ENCODE results near the gene HSP90AB1. TPM values are rescaled to one million over a fixed set of nuclear protein-coding genes. Genes with fewer than 3 reads are reported as not detected.

Gene HSP90AB1
- total RNA-seq, 2 donors from 2014 or later: 405 to 695 TPM

DNA sequence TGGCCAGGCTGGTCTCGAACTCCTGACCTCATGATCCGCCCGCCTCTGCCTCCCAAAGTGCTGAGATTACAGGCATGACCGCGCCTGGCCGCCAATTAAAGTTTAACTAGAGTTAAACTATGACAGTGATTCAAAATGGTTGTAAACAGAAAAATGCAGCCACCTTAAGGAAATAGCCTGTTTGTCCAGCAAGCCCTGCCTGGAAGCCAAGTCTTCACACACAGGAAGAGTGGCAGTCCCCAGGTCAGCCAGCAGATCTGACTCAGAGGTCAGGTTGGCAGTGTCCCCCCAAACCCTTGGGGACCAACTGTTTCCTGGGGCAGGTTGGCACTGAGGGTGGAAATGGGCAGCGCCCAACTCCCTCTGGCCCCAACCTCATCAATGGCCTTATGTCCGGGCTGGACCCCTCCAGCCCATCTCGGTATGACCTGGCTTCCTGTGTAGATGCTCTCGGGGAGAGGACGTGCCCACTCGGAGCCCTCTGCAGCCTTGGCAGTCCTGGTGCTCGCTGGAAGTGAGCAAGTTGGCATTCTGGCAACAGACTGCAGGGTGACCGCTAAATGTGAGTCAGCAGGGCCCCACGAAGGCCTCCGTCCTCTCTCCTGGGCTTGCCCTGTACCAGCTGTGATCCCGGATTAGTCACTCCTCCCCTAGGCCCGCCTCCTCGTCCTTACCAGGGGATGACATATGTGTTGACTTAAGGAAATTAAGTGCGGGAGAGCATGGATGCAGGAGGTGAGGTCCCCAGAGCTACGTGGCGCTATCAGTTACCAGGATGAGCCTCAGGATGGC is 9.7 kb upstream of the HSP90AB1 start:
- H3K4me1 ChIP-seq (ENCODE audit: control insufficient read depth in 1 of 2, low read depth in 2 of 2): peaks cover 27 to 59% of the 10 kb centered on the region in 2 donors
- no peaks in the 10 kb centered on the region for H3K9me3 ChIP-seq
- DNase-seq (ENCODE audit: low spot score): peak; percentile 95
- TF ChIP-seq, protein P1, sequence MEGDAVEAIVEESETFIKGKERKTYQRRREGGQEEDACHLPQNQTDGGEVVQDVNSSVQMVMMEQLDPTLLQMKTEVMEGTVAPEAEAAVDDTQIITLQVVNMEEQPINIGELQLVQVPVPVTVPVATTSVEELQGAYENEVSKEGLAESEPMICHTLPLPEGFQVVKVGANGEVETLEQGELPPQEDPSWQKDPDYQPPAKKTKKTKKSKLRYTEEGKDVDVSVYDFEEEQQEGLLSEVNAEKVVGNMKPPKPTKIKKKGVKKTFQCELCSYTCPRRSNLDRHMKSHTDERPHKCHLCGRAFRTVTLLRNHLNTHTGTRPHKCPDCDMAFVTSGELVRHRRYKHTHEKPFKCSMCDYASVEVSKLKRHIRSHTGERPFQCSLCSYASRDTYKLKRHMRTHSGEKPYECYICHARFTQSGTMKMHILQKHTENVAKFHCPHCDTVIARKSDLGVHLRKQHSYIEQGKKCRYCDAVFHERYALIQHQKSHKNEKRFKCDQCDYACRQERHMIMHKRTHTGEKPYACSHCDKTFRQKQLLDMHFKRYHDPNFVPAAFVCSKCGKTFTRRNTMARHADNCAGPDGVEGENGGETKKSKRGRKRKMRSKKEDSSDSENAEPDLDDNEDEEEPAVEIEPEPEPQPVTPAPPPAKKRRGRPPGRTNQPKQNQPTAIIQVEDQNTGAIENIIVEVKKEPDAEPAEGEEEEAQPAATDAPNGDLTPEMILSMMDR (IDR thresholded peaks at IDR 0.05): no peak
- ATAC-seq (ENCODE audit: insufficient number of reproducible peaks, low FRiP score, low read depth): peak; percentile 90
- peak overlapping the region; percentile 79 for H3K4me3 ChIP-seq
- H3K36me3 ChIP-seq: peaks cover 10% of the 10 kb centered on the region
- H3K27me3 ChIP-seq (replicated peaks; ENCODE audit: insufficient read depth): no peaks in the 10 kb centered on the region
- peak overlapping the region; percentile 96 to 98 for H3K27ac ChIP-seq

DNA sequence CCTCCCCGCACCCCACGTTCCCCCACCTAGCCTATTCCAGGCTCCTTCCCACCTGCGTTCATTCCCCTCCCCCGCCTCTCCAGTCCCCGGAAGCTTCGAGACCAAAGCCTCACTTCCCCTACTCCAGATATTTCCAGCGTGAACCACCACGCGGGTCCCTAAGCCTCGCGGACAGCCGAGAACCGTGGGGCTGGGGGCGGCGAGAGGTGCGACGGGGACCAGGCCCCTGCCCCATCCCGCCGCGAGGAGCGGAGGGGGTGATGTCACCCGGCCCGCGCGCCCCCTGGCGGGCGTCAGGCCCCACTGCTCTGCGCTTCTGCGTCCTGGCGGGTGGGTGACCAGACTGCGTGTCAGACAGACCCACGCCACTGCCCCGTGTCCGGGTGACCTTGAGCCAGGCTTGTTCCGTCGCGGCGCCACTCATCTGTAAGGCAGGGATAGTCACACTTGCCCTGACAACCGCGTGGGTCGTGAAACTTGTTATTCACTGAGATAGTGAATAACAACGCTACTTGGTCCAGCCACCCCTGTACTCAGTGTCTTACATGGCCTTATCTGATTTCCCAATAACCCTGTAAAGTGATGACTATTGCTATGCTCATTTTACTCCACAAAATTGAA is 9.0 kb upstream of the HSP90AB1 start:
- Histone ChIP-seq H3K36me3 (peaks cover 3% of the 10 kb centered on the region), H3K4me1 (ENCODE audit: control insufficient read depth in 1 of 2, low read depth in 2 of 2) (peaks cover 26 to 52% of the 10 kb centered on the region in 2 donors), H3K9me3 (no peaks in the 10 kb centered on the region), H3K27ac (peak overlapping the region; percentile 96 to 98), H3K4me3 (peak overlapping the region; percentile 79), H3K27me3 (replicated peaks; ENCODE audit: insufficient read depth) (no peaks in the 10 kb centered on the region)
- DNase-seq (ENCODE audit: low spot score): peak; percentile 84
- peak; percentile 47 for ATAC-seq (ENCODE audit: insufficient number of reproducible peaks, low FRiP score, low read depth)
- TF ChIP-seq, protein P1 (IDR thresholded peaks at IDR 0.05): peak; percentile 98

- Histone ChIP-seq H3K4me3 (no peak overlapping the region), H3K4me1 (ENCODE audit: control insufficient read depth in 1 of 2, low read depth in 2 of 2) (peaks cover 17 to 43% of the 10 kb centered on the region in 2 donors), H3K9me3 (no peaks in the 10 kb centered on the region), H3K27ac (peak overlapping the region; percentile 96 to 98), H3K36me3 (no peaks in the 10 kb centered on the region), H3K27me3 (replicated peaks; ENCODE audit: insufficient read depth) (no peaks in the 10 kb centered on the region)
- DNase-seq (ENCODE audit: low spot score): no peak
- TF ChIP-seq, protein P1 (IDR thresholded peaks at IDR 0.05): no peak
- ATAC-seq (ENCODE audit: insufficient number of reproducible peaks, low FRiP score, low read depth): no peak
These were observed 8.1 kb upstream of the HSP90AB1 start for GRCh38 chr6:44238687-44239350.

GRCh38 chr6:44243345-44243744 is 3.6 kb upstream of the HSP90AB1 start:
- no peak overlapping the region for H3K27ac ChIP-seq
- no peaks in the 10 kb centered on the region for H3K36me3 ChIP-seq
- H3K4me3 ChIP-seq: no peak overlapping the region
- peaks cover 2 to 17% of the 10 kb centered on the region in 2 donors for H3K4me1 ChIP-seq (ENCODE audit: control insufficient read depth in 1 of 2, low read depth in 2 of 2)
- H3K27me3 ChIP-seq (replicated peaks; ENCODE audit: insufficient read depth): no peaks in the 10 kb centered on the region
- DNase-seq (ENCODE audit: low spot score): no peak
- TF ChIP-seq, protein P1 (IDR thresholded peaks at IDR 0.05): no peak
- H3K9me3 ChIP-seq: no peaks in the 10 kb centered on the region
- no peak for ATAC-seq (ENCODE audit: insufficient number of reproducible peaks, low FRiP score, low read depth)

DNA sequence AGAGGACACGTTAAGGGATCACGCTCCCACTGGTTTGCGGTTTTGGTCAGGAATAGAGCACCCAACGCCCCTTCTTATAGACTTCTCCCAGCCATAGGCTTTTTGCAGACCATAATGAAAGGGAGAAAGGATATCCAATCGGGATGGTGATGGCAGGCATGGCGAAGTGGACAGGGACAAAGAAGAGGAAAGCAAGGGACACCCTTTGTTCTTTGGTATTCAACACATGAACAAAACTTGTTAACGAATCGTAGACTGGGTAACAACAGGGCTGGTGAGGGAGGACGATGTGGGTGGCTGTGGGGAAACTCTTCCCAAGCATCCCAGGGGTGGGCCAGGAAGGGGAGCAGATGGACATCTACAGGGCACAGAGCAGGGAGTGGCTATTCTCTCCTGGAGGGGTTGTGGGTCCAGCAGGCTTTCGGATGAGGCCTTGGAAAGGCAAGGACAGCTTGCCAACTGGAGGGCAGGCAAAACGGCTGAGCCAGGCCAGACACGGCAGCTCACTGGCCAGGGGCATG is 1.4 kb upstream of the HSP90AB1 start:
- no peaks in the 10 kb centered on the region for H3K9me3 ChIP-seq
- H3K4me1 ChIP-seq (ENCODE audit: control insufficient read depth in 1 of 2, low read depth in 2 of 2): peaks cover 3 to 28% of the 10 kb centered on the region in 2 donors
- no peak for DNase-seq (ENCODE audit: low spot score)

More for the DNA sequence above, 1.4 kb upstream of the HSP90AB1 start:
- no peaks in the 10 kb centered on the region for H3K27me3 ChIP-seq (replicated peaks; ENCODE audit: insufficient read depth)
- TF ChIP-seq, protein P1 (IDR thresholded peaks at IDR 0.05): no peak
- no peak for ATAC-seq (ENCODE audit: insufficient number of reproducible peaks, low FRiP score, low read depth)
- H3K4me3 ChIP-seq: peak overlapping the region; percentile 95
- H3K27ac ChIP-seq: peak overlapping the region; percentile 92 to 95
- H3K36me3 ChIP-seq: peaks cover 14% of the 10 kb centered on the region

All from thoracic aorta (tissue), 2 donors.